Tibial artery (tissue), 4 donors: Measurements from ENCODE around the gene CCDC181.

ENCODE experiments used
- DNase-seq, 2 donors: peaks; one replicate each; pipeline ENCODE4 v3.0.0-alpha.2; 2019
- H3K27ac ChIP-seq, 2 donors: fragments of 200-600 bp; sonication (generic) in 1 of 2; 1 replicate in 1 of 2; 2 replicates in 1 of 2; pipeline ENCODE4 v1.5.1; 2018 to 2019; ENCODE audit warnings: mild to moderate bottlenecking in 1 of 2
- H3K27me3 ChIP-seq, 2 donors: fragments of 200-600 bp; sonication (generic) in 1 of 2; one replicate each; pipeline versions ENCODE4 v1.5.1 to v1.6.0; 2016 to 2019
- H3K36me3 ChIP-seq, 3 donors: fragments of 200-600 bp; sonication (generic) in 2 of 3; one replicate each; pipeline ENCODE4 v1.5.1; 2016 to 2019; ENCODE audit warnings: mild to moderate bottlenecking in 2 of 3
- H3K4me1 ChIP-seq, 4 donors: fragments of 200-600 bp; sonication (generic) in 2 of 4; 1 replicate in 3 of 4; 2 replicates in 1 of 4; pipeline ENCODE4 v1.5.1; 2016 to 2019
- H3K4me3 ChIP-seq, 2 donors: fragments of 200-600 bp; sonication (generic) in 1 of 2; 1 replicate in 1 of 2; 2 replicates in 1 of 2; pipeline ENCODE4 v1.5.1; 2018 to 2019; ENCODE audit warnings: mild to moderate bottlenecking in 2 of 2
- H3K9me3 ChIP-seq, 3 donors: fragments of 200-600 bp; sonication (generic) in 1 of 3; one replicate each; pipeline ENCODE4 v1.5.1; 2016 to 2019
- intact Hi-C: fragments of 100-400 bp; cut with DNase I; formaldehyde crosslinking; loops from one replicate; pipeline ENCODE4 v1.15.0; 2023; ENCODE audit warnings: low total_unique reads
- TF ChIP-seq, protein P1 (sequence below), 2 experiments: fragments of 200-600 bp in 1 of 2; fragments of 450-650 bp in 1 of 2; IDR thresholded peaks; one replicate each; pipeline ENCODE4 v1.5.1; 2017 to 2019; ENCODE audit warnings: antibody characterized with exemption in 2 of 2, mild to moderate bottlenecking in 1 of 2, moderate library complexity in 1 of 2

Gene CCDC181

DNA sequence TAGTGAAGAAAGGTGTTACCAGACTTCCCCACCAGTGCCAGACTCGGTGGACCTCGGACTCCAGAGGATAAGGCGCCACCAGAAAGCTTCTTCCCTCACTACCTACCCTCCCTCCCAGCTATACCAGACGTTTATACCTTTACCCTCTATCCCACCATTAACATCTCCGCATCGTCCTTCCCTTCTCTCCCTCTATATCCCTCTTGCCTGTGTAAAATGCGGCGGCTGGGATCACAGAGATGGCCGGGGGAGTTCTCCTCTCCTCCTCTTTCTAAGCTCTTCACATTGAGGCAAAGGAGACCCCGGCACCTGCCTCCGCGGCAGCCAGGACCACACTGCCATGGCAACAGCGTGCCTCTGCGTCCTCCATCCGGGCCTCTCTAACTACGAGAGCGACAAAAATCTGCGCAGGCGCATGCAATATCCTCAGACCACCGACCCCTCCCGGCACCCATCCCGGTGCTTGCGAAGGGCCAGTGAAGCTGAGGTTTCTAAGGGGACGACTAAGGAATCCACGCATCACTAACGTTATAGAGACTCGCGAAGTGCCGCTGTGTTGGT is at the start of gene CCDC181:
CCDC181 (minus strand) TSS at position 394 of the 561 bp plus-strand sequence. CDS start 2,547 bp downstream, outside the sequence.
- H3K36me3 ChIP-seq, result no peaks in the 10 kb centered on the region
- H3K9me3 ChIP-seq, result peaks cover 0 to under 1% (median 0%) of the 10 kb centered on the region in 3 donors
- TF ChIP-seq, protein P1, sequence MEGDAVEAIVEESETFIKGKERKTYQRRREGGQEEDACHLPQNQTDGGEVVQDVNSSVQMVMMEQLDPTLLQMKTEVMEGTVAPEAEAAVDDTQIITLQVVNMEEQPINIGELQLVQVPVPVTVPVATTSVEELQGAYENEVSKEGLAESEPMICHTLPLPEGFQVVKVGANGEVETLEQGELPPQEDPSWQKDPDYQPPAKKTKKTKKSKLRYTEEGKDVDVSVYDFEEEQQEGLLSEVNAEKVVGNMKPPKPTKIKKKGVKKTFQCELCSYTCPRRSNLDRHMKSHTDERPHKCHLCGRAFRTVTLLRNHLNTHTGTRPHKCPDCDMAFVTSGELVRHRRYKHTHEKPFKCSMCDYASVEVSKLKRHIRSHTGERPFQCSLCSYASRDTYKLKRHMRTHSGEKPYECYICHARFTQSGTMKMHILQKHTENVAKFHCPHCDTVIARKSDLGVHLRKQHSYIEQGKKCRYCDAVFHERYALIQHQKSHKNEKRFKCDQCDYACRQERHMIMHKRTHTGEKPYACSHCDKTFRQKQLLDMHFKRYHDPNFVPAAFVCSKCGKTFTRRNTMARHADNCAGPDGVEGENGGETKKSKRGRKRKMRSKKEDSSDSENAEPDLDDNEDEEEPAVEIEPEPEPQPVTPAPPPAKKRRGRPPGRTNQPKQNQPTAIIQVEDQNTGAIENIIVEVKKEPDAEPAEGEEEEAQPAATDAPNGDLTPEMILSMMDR (IDR thresholded peaks at IDR 0.05), result no peak
- H3K27ac ChIP-seq, result no peak within 1 kb of the TSS
- peak within 1 kb of the TSS; percentile 41 to 51 for H3K4me3 ChIP-seq
- intact Hi-C loops, result no loop called here
- H3K4me1 ChIP-seq, result peaks cover 0 to 12% (median 6%) of the 10 kb centered on the region in 4 donors
- no peaks in the 10 kb centered on the region for H3K27me3 ChIP-seq
- DNase-seq, result peak in 1 of 2 donors; percentile 27

DNA sequence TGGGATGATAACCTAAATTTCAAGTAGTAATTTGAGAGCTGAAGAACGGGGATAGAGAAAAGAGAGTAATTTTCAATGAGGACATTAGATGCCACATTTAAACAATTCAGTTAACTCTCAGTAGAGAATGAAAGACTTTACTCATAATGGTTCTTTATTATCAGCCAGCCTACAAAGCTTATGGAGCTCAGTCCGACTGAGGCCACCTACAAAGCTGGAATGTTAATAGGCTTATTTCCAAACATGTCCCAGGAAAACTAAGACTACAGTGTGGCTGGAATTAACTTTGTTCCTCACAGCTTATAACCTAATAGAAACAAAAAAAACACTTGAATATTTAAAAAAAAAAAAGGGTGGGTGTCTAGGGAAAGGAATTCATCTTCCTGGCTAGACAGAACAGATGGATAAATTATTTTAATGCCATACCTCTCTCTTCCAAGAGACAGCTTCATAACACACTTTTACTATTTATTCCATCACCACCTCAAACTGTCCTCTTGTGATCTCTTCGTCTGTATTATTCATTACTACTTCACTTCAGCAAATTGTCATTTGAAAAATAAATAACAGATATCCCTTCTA is 48.6 kb upstream of the CCDC181 start:
- TF ChIP-seq, protein P1 (IDR thresholded peaks at IDR 0.05), result no peak
- Histone ChIP-seq H3K9me3 (no peaks in the 10 kb centered on the region), H3K4me1 (peaks cover 0 to 6% (median 0%) of the 10 kb centered on the region in 4 donors), H3K36me3 (peaks cover 11 to 22% (median 20%) of the 10 kb centered on the region in 3 donors), H3K27ac (no peak overlapping the region), H3K27me3 (no peaks in the 10 kb centered on the region), H3K4me3 (no peak overlapping the region)
- intact Hi-C loops, result no loop called here
- DNase-seq, result no peak

DNA sequence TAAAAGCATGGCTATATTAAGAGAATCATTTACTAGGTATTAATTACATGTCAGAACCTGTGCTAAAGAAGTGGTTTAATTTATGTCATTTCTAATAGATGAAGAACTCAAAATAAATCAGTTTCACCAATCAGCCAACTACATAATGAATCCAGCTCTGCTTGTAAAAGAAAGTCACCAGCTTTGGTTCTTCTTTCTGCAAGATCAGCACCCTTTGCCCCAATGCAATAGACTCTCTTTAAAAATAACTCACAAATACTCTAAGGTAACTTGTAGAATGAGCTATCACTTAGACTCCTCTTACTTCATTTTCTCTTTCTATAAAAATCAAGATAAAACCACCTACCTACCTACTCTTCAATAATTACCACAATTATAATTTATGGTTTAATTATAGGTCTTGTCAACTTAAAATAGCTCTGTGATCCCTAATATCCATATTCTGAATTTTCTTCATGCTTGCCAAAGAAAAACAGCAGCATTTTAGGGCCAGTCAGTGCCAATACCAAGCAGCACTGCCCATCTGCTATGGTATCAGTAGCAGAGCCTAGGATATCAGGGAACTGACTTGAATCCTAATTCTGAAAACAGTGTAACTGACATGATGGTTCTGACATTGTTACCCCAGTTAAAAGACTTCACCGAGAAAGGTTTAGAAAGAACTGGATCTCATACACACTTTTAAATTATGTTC is 47.2 kb upstream of the CCDC181 start:
- no peak overlapping the region for H3K27ac ChIP-seq
- intact Hi-C loops, result no loop called here
- no peak overlapping the region for H3K4me3 ChIP-seq
- H3K36me3 ChIP-seq, result peaks cover 11 to 24% (median 22%) of the 10 kb centered on the region in 3 donors
- TF ChIP-seq, protein P1 (IDR thresholded peaks at IDR 0.05), result no peak
- no peaks in the 10 kb centered on the region for H3K27me3 ChIP-seq
- no peaks in the 10 kb centered on the region for H3K9me3 ChIP-seq
- H3K4me1 ChIP-seq, result no peaks in the 10 kb centered on the region
- no peak for DNase-seq

DNA sequence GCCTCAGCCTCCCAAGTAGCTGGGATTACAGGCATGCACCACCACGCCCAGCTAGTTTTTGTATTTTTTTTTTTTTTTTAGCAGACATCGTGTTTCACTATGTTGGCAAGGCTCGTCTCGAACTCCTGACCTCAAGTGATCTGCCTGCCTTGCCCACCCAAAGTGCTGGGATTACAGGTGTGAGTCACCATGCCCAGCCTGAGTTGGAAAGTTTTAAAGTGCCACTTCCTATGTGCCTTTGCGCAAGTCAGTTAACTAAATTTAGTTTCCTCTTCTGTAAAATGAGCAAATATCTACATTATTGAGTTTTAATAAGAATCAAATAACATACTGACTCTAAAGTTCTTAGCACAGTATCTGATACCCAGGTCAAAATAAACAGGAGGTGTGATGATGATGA is 46.1 kb upstream of the CCDC181 start:
- H3K27me3 ChIP-seq, result no peaks in the 10 kb centered on the region
- intact Hi-C loops, result no loop called here
- peaks cover 11 to 26% (median 22%) of the 10 kb centered on the region in 3 donors for H3K36me3 ChIP-seq
- H3K4me3 ChIP-seq, result no peak overlapping the region
- H3K27ac ChIP-seq, result no peak overlapping the region
- H3K4me1 ChIP-seq, result no peaks in the 10 kb centered on the region
- TF ChIP-seq, protein P1 (IDR thresholded peaks at IDR 0.05), result no peak
- DNase-seq, result no peak
- H3K9me3 ChIP-seq, result no peaks in the 10 kb centered on the region

DNA sequence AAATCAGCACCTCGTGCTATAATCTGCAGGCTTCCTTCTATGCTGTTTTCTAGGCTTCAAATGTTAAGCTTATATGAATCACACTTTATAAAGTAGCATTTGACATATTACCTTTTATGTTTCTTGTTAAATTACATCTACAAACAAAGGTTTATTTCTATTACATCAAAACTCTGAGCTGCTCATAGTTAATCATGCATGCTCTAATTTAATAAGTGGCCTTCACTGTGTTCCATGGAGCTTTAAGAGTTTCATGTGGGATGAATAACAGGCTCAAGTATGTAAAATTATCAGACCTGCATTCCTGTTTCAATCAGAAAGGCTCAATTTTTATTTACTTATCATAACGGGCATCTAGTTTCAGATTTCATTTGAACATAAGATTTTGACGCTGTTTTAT is 45.5 kb upstream of the CCDC181 start:
- Histone ChIP-seq H3K4me1 (no peaks in the 10 kb centered on the region), H3K27ac (no peak overlapping the region), H3K27me3 (no peaks in the 10 kb centered on the region), H3K36me3 (peaks cover 15 to 32% (median 26%) of the 10 kb centered on the region in 3 donors), H3K4me3 (no peak overlapping the region), H3K9me3 (no peaks in the 10 kb centered on the region)
- TF ChIP-seq, protein P1 (IDR thresholded peaks at IDR 0.05), result no peak
- no peak for DNase-seq
- intact Hi-C loops, result no loop called here
